Stimulated activated CD8-positive, alpha-beta memory T cell treated with anti-CD3 and anti-CD28 coated beads, Interleukin-7, amount 100 ng/mL, for 4 hours (primary cell): ENCODE measurements around the gene STRIT1.
"Not testable (repeated sequence)": the region's sequence is repeated elsewhere in the genome, so short reads cannot be mapped to it uniquely, and the experiment has no call there.

Experiments used
- DNase-seq, 2 donors: peaks; one replicate each; pipeline ENCODE4 v3.0.0-alpha.2; 2020; ENCODE audit warnings: low read depth in 2 of 2

Gene STRIT1

DNA sequence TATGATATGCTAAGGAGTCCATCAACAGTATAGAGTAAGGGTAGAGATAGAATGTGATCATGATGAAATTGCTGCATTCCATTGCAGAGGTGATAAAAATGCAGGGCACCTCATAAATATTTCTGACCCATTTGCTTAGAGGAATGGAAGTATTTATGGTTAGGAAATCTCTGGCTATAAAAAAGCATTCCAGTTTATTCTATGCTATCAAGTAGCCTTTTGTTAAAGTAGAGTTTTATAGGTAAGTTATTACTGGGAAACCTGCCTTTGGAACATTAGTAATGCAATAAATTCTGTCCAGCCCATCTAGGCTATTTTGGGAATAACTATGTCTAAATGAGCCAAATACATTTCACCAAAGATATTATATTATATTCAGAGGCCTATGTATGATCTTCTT is 19.8 kb upstream of the STRIT1 start:
- no peak for DNase-seq

DNA sequence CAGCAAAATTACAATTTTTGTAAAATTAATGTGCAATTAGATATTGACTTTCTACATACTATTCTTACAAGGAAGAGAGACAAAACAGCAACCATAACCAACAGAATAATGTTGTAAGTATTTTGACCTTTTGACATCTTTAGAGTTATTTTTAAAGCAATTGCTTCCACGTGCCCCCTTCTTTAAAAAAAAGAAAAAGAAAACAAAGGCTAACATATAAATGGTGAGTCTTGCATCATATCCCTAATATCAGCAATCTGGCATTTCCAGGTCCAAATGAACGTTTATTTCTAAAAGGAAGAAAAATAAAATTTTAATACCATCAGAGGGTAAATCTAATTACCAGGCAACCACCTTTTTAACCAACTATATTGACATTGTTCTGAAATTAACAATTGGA is 19.3 kb upstream of the STRIT1 start:
- no peak for DNase-seq

DNA sequence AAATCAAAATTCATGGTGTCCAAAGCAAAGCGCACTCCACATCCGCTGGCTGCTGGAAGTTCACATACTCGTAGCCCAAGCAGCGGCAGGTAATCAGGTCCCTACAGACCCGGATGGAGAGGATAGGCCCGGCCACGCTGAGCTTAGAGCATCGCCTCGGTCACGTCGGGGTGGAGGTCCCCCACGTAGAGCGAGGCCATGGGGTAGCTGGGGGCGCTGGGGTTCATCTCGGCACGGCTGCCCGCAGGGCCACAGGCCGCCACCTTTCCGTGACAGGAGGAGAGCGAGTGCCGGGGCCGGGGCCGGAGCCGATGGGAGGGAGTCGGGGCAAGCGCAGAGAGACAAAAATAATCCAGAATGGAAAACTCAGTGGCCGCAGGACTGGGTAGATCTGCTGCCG is 16.1 kb upstream of the STRIT1 start:
- no peak for DNase-seq

DNA sequence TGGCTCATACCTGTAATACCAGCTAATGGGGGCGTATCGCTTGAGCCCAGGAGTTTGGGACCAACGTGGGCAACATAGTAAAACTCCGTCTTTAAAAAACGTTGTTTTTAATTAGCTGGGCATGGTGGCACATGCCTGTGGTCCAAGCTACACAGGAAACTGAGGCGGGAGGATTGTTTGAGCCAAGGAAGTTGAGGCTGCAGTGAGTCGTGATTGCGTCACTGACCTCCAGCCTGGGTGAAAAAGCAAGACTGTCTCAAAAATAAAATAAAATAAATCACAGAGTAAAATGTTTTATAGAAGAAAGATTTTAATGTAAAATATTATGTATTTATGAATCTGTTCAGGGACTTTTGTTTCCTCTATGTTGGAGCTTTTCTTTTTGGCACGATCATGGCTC is 15.3 kb upstream of the STRIT1 start:
- no peak for DNase-seq

DNA sequence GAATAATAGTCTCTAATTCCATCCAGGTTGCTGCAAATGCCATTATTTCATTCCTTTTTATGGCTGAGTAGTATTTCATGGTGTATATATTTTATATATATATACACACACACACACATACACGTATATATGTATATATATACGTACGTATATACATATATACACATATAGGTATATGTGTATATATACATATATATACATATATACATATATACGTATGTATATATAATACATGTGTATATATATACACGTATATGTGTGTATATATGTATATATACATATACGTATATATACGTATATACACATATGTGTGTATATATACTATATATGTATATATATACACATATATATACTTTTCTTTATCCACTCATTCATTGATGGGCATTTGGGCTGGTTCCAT is 13.7 kb upstream of the STRIT1 start:
- no peak for DNase-seq

DNA sequence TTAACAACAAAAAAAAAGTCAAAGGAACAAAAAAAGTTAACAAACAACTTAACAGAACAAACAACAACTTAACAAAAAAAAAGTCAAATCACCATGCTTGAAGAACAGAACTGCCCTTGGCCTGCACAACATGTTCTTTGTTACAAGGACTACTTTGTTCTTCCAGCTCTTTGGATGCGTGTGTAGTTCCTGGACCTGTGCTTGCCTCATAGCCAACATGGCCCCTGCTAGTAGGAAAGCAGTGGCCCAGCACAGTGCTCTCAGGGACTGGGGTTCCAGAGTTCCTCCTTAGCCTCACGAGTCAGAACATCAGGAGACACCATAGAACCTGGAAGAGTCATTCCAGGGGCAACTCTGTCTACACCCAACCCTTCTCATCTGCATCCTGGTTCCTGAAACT is 10.9 kb upstream of the STRIT1 start:
- DNase-seq, result no peak

DNA sequence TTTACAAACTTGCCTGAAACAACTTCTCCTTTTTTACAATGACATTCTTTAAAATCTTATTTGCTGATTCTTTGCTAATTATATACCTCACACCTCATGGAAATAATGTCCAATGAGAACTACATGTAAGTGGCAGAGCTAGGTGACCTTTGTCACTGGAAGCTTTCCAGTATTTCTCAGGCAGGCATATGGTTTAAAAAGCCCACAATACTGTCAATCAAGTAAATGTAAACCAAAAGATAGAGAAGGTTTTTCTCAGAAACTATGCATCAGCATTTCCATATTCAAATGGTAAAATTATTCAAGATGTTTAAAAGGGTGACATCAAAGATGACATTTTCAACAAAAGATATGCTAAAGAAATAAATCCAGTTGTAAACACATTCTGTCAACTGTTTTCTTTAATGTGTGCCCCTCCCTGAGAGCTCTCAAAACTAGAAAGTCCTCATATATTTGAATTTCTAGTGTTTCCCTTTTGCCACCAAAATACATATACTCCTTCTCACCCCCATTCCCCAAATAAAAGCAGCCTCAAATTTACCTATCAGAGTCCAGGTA is 10.1 kb upstream of the STRIT1 start:
- no peak for DNase-seq

DNA sequence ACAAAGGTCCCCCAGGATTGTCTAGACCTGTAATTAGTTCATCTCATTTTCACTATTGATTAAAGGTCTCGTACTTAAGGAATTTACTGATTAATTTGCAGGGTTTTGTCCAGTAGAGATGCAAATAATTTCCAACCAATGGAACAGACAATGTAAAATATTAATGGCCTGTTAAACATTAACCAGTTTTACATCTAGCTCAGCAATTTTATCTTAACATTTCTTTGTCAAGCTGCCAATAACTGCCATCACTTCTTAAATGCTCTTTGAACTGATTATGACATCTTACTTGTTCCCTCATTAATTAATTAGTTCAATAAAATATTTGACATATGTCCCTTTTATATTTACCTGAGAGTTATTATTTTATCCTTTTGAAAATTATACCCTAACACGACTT is 9.4 kb upstream of the STRIT1 start:
- DNase-seq, result no peak

DNA sequence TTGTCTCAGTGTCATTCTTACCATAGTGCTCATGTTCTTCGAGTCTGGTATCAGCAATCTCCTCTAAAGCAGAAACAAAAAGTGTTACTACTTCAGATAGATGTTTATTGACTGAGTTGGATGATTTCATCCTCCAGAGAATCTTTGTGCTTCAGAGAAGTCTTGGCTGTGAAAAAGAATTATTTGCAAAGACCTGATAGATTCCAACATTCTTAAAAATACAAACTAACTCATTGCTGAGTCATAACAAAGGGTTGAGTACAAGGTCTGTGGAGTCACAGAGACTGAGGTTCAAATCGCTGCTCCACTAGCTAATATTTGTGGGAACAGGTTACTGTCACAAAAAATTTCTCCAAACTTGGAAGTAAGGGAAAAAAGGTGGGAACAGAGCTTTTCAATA is 9.0 kb upstream of the STRIT1 start:
- no peak for DNase-seq

DNA sequence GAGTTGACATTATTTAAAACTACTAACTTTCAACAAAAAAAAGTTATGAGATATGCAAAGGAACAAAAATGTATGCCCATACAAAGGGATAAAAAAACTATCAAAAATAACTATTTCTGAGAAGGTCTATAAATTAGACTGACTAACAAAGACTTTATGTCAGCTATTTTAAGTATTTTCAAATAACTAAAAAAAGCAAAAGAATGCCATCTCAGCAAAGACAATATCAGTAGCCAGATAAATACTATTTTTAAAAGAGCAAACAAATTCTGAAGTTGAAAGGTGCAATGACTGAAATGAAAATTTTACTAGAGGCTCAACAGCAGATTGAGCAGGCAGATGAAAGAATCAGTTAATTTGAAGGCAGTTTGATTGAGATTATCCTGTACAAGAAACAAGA is 3.6 kb upstream of the STRIT1 start:
- no peak for DNase-seq

DNA sequence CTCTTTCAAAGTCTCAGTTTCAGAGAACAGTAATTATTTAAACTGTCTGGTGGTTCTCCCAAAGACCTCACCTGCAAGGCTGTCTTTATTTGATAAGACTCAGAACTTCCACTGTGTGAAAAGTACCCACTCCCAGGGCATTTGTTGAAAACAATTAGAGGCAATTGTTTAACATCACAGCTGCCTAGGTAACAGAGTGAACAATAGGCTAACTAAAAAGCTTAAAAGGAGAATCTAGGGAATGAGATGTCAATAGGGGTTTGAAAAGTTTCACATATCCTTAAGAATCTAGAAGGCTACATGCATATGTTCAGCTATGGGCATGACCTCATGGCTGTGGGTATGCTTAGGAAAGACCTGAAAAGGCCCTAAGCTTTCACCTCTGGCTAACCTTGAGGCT is 2.9 kb upstream of the STRIT1 start:
- no peak for DNase-seq

DNA sequence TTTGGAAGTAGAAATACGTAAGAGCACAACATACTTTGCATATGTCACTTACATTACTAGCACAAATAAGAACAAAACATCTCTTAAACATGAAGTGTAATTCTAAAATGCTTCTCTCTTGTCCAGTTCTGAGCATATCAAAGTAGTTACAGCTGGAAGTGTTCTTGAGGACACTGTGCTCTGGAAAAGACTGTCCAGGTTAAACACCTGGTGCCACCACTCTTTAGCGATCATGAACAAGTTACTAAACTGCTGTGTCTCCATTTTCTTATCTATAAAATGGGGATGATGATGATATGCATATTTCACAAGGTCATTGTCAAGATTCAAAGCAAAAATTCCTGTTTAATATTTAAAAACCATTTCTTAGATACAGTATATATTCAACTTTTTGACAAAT is 790 bp downstream of the STRIT1 start:
- DNase-seq, result no peak

DNA sequence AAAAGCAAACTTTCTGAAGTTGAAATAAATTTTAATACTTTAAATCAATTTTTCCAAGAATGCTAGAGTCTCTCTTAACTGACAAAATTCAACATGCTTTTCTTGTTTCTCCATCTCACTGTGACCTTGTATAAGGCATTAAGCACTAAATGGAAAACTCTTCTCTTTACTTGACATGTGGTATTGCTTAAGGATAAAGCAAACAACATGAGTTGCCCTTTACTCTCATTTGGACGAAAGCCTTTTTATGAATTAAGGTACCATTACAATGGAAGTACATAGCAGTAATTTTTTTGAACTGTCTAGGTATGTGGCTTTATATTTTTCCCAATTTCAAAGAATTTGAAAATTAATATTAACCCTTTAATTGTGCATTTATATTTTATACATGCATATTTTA is 1.4 kb downstream of the STRIT1 start:
- DNase-seq, result no peak

DNA sequence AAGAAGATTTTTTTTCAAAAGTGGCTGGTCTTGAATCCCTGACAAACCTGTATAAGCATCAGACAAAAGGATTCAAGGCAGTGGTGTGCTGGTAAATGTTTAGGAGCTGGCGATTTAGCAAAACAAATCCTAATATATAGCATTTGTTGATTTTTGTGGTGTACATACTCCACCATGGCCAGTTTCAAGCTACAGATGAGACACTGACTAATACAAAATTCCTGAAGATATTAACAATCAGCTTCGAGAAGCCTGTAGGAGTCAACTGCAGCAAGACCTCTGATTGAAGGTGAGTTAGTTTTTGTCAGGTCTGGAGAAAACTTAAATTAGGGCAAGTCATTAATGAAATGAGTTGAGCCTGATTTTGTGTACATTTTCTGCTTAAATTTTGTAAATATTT is 6.7 kb downstream of the STRIT1 start:
- no peak for DNase-seq

DNA sequence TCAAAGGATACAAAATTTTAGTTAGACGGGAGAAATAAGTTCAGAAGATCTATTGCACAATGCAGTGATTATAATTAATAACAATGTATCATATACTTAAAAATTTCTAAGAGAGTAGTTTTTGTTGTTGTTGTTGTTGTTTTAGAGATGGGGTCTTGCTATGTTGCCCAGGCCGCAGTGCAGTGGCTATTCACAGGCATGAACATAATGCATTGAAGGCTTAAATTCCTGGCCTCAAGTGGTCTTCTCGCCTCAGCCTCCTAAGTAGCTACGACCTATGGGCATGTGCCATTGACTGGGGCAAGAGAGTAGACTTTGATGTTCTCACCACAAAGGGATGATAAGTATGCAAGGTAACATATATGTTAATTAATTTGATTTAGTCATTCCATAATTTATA is 7.5 kb downstream of the STRIT1 start:
- no peak for DNase-seq

DNA sequence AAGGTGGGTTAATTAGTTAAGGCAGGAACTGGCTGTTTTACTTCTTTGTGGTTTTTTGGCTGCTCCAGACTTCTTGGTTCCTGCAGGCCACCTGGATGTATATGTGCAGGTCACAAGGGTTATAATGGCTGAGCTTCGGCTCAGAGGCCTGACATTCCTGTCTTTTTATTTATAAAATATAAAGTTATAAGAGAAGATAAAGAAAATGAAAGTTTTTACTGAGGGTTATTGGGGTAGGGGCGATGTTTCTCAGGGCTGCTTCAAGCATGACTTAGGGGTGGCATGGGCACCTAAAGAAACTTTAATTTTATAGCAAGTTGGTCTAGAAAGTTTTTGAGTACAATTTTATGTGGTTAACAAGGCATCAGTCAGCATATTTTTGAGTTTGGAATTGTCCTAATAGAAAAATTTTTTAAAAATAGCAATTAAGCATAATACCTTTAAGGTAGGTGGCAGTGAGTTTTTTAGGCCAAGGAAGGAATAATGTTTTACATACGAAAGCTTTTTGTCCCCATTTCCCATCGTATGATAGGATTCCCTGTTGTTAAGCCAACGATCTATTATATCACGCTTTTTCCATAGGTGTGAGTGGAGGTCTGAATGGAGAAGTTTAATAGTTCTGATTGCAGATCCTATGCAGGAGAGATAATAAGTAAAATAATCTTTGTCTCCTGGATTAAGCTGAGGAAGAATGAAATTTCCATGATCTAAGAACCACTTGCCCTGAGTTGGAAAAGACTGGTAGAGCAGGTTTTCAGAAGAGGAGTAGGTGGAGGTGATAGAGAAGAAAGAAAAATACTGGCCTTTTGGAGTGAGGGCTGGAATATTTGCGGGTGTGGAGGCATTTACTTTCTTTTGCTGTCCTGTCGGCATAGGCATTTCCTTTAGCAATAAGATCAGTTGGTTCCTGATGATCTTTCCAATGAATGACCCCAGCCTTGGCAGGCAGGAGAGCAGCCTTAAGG is 10.1 kb downstream of the STRIT1 start:
- DNase-seq, result no peak

DNA sequence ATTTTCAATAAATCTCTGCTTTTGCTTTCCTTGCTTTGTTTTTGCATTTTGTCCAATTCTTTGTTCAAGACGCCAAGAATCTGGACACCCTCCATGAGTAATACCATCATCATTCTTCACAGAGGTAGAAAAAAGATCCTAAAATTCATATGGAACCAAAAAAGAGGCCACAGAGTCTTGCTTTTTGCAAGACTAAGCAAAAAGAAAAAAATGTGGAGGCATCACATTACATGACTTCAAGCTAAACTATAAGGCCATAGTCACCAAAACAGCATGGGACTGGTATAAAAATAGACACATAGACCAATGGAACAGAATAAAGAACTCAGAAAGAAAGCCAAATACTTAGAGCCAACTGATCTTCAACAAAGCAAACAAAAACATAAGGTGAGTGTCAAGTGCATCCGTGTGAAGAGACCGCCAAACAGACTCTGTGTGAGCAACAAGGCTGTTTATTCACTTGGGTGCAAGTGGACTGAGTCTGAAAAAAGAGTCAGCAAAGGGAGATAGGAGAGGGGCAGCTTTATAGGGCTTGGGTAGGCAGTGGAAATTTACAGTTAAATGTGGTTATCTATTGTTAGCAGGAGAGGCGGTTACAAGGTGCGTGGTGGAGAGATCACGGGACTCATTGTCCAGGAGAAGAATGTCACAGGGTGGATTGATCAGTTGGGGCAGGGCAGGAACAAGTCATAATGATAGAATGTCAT is 10.9 kb downstream of the STRIT1 start:
- no peak for DNase-seq

DNA sequence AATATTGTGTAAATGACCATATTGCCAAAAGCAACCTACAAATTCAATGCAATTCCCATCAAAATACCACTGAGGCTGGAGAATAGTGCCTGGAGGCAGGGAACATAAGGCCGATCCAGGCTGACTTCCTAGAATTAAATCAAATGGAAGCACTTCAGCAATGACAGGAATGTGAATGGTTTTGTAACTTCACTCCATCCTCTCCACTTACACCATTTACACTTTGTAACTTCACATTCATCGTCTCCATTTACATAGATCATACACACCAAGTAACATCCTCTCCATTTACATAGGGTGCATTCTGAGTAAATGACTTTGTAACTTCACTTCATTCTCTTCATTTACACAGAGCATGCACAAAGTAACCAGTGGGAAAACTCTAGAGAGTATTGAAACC is 11.6 kb downstream of the STRIT1 start:
- no peak for DNase-seq

DNA sequence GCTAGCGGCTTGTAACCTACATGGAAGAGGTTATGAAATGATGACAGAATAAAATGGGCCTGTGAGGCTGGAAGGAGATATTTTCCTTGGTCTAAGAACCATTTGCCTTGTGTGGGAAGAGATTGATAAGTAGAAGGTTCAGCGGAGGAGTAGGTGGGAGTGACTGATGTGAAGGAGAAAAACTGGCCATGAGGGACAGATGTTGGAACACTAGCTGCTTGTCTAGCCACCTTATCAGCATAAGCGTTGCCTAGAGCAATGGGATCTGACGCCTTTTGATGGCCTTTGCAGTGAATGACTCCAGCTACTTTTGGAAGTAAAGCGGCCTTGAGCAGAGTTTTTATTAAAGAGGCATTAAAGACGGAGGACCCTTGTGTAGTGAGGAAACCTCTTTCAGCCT is 17.4 kb downstream of the STRIT1 start:
- DNase-seq, result not testable (repeated sequence)

DNA sequence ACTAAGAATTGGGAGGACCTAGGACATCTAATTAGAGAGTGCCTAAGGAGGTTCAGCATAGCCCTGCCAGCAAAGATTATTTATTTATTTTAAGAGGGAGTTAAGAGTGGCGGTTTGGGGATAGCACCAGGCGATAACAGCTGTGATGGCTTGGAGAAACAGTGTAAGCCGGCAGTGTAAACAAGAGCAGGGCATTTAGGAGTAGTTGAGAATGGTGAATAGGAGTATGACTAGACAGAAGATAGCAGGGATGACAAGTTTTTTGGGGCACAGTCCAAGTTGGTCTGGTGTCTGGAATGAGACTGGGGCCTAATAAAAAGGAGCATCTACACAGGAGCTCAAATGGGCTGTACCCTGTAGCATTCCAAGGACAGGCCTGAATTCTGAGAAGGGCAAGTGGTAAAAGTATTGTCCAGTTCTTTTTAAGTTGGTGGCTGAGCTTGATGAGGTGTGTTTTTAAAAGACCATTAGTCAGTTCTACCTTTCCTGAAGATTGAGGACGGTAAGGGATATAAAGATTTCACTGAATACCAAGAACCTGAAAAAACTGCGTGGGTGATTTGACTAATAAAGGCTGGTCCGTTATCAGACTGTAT is 18.2 kb downstream of the STRIT1 start:
- not testable (repeated sequence) for DNase-seq

DNA sequence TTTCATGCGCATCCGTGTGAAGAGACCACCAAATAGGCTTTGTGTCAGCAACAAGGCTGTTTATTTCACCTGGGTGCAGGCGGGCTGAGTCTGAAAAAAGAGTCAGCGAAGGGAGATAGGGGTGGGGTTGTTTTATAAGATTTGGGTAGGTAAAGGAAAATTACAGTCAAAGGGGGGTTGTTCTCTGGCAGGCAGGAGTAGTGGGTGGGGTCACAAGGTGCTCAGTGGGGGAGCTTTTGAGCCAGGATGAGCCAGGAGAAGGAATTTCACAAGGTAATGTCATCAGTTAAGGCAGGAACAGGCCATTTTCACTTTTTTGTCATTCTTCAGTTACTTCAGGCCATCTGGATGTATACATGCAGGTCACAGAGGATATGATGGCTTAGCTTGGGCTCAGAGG is 19.0 kb downstream of the STRIT1 start:
- not testable (repeated sequence) for DNase-seq

DNA sequence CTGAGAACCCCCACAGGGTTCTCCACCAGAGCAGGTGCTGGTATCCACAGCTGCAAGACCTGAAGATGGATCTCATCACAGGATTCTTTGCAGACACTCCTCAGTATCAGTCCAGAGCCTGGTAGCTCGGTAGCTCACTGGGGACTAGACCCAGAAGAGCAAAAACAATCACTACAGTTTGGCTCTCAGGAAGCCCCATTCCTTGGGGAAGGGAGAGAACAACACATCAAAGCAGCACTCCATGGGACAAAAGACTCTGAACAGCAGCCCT is 22.2 kb downstream of the STRIT1 start:
- DNase-seq, result no peak
